SIG-M5 (cell line): ENCODE data around the gene KCNMB4.

Source experiments
- DNase-seq: peaks from one replicate; lab custom pipeline; 2025; lab: John Stamatoyannopoulos, UW

Gene KCNMB4

DNA sequence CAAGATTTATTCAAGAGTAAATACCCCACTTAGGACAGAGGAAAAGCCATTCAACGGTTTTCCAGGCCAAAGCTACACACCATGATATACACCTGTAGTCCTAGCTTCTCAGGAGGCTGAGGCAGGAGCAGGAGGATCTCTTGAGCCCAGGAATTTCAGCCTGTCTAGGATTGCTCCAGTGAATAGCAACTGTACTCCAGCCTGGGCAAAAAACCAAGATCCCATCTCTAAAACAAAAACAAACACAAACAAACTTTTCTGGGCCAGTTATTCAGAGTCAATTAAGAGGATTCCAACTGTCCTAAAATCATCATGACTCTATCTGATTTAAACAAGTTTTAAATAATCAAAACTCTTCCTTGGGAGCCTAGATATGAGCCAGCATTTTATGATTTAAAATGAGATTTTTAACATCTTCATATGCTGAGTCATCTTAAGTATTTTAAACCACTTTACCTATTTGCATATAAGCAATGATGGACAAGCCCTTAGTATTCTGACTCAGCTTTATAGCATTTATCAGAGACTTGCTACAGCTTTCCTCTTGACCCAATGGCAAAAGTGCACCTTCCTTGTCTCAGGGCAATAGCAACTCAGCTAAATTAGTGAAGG, 77.1 kb downstream of the KCNMB4 start:
- no peak for DNase-seq

DNA sequence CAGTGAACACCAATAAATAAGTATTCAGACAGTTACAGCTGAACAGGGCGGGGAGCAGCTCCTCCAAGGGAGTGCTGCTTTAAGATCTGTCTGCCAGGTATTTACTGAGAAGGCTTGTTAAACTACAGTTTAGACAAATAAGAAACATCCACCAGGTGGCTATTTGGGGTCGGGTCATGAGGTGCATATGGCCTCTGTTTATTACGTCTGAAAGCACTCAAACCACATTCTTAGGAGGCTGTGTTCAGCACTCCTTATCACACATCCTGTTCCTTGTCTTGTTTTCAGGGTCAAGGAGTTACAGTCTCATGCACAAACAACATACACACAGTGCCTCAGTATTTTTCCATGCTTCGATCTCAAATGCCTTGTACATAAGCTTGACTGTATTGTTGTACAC, 78.8 kb downstream of the KCNMB4 start:
- DNase-seq = no peak

DNA sequence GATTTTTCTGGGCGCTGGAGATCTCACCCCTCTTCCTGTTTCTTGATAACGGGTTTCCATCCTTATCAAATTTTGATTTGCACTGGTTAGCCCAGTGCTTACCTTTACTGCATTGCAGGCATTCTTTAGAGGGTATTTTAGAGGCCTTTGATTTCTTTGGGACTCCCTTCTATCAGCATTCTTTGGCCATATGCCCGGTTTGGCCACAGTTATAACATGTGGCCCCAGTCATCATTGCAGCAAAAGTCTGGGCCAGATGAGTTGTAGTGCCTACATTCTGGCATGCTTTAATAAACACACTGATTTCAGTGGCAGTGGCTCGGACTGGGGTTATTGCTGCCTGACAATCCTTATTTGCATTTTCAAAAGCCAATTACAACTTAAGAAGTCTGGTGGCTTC, 82.3 kb downstream of the KCNMB4 start:
- DNase-seq = no peak

DNA sequence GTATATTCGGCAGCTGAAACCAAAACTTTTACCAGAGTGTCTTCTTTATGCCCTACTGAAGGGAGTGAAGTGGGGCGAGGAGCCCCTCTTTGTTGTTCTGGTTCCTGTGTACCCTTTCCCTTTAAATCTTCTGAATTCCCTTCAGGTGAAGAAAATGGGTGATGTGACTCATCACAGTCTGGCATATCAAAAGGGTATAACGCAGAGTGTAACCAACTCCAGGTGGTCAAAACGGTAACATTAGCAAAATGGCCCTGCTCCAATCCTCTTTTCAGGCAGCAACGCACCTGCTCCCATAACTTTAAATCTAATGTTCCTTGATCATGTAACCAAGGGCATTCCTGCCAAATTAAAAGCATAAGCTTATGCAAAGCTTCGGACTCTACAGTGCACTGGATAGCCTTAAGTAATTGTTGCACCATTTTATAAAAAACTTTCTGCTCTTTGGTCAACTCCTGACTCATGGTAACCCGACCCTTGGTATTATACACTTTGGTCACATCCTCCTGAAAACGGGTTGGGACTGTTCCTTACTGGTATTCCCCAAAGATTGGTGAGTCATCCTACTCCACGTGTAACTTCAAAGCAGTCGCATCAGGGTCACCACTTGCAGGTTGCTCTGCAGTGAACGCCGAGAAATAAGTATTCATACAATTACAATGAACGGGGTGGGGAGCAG, 83.1 kb downstream of the KCNMB4 start:
- DNase-seq = no peak

DNA sequence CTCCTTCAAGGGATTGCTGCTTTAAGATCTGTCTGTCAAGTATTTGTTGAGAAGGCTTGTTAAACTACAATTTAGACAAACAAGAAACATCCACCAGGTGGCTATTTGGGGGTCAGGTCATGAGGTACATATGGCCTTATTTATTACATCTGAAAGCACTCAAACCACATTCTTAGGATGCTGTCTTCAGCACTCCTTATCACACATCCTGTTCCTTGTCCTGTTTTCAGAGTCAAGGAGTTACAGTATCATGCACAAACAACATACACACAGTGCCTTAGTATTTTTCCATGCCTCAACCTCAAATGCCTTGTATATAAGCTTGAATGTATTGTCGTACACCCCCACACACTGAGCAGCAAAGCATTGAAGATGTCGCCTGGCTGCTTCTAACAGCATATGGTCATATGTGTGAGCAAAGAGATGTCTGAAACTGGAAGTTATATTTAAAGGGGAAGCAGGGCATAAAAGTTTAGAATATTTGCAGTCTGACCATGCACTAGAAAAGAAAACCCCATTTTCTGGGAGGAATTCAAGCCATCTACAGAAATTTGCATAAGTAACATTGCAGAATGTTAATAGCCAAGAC, 83.8 kb downstream of the KCNMB4 start:
- DNase-seq = no peak

DNA sequence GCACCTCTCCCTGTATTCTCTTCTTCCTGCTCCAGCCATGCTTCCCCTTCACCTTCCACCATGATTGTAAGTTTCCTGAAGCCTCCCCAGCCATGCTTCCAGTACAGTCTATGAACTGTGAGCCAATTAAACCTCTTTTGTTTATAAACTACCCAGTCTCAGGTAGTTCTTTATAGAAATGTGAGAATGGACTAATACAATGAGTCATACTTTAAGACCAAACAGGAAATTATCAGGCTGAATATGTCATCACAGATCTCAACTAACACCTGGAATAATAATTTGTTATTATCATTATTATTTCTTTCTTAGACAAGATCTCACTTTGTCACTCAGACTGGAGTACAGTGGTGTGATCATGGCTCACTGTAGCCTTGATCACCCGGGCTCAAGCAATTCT, 85.4 kb downstream of the KCNMB4 start:
- no peak for DNase-seq

DNA sequence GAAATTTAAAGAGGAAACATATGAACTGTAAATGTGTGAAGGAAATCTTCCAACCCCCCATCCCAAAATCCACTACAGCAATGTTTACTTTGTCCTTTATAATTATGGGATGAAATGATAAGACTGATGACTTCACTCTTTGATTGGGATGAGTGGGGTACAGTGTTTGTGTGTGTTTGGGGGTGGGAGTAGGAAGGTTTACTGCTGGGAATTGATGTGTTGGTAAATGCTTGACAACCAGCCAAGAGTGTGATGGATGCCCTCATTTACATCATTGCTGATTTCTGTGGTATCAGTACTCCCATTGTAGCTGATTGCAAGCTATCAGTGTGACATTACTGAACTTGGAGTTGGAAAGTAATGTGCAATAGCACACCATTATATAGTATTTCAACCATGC, 90.9 kb downstream of the KCNMB4 start:
- DNase-seq = no peak

DNA sequence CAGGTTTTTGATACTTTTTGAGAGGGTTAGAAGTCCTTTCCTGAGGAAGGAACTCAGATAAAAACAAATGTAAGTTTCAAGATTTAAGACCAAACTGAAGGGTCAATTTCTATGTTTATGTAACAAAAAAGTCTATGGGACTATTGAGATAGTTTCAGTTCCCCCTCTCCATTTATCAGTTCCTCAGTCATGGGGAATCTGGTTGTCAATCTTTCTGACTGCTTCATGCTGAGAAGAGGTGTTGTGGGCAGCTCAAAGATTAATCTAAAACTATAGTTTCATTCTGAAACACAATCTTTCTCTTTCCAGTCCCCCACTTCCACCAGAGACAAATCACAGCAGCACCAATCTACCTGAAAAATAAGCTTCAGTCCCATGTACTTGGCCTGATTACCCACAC, 93.7 kb downstream of the KCNMB4 start:
- no peak for DNase-seq

DNA sequence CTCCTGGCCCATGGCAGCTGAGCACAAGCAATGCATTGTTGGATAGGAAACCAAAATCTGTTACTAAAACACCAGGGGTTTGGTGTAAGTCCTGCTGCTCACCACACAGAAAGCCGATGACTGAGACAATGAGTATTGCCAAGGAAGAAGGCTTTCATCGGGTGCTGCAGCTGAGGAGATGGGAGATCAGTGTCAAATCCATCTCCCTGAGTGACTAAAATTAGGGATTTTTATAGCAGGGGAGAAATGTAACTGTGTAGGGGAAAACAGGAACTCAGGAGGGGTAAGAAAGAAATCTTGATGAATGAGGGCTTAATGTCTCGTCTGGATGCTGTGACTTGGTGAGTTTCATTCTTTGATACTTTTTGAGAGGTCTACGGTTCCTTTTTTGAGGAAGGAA, 97.9 kb downstream of the KCNMB4 start:
- no peak for DNase-seq

DNA sequence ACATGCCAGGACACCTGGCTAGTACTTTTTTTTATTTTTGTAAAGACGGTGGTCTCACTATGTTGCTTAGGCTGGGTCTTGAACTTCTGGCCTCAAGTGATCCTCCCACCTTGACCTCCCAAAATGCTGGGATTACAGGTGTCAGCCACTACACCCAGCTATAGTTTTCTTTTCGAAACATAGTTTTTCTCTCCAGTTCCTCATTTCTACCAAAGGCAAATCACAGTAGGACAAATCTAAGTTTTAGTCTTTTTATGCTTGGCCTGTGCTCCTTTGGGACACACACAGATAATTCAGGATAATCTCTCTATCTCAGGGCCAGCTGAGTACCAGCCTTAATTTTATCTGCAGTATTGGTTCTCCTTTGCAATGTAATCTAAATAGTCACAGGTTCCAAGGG, 100.7 kb downstream of the KCNMB4 start:
- DNase-seq = no peak

DNA sequence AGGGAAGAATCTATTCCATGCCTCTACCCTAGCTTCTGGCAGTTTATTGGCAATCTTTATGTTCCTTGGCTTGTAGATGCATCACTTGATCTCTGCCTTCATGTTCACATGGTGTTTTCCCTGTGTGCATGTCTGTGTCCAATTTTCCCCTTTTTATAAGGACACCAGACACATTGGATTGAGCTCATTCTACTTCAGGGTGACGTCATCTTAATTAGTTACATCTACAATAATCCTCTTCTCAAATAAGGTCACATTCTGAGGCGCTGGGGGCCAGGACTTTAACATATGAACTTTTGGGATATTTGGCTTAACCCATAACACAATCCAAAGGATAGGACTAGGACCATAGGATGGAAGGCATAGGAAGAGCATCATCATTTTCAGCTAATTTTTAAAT, 101.4 kb downstream of the KCNMB4 start:
- no peak for DNase-seq

DNA sequence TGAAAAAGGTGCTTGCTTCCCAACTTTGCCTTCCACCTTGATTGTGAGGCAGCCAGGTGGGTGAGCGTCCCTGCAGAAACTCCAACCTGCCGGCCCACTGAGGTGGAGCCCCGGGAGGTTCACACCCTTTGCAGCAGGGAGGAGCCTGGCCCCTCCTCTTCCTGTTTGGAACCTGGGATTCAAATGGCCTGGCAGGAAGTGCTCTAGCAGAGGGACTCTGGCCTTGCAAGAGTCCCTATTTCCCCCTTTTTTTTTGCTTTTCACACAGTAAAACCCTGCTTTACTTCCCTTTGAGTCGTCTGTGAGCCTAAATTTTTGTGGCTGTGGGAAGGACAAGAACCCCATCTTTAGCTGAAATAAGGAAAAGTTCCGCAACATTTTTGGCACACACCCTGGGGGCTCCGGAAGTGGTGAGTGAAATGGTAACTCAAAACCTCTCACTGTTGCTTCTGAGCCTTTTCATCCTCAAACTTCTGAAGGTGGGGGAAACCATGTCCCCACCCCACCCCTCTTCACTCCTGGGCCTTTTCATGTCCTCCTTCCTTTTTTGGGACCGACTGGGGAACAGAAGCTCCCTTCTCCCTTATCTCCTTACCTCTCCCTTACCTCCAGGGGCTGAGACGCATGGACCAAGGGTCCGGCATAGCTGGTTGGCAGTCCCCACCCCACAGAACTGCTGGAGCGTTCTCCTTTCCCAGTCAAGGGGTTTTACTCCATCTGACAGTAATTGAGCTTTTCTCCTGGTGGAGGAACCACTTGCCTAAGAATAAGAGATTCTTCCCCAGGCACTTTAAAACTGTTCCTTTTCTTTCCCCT, 102.0 kb downstream of the KCNMB4 start:
- no peak for DNase-seq

DNA sequence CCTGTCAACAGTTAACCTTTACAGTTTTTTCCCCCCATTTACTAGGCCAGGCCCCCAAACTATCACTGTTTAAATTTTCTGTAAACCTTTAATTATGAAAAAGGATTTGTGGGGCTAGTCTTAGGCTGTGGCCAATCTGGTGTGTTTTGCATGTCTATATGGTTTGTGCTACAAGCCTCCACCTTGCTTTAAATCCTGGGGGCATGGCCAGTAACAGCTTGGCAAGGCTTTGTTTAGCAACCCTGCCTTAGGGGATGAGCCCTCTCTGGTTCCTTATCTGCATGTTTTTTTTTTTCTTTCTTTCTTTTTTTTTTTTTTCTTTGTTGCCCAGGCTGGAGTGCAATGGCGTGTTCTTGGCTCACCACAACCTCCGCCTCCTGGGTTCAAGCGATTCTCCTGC, 102.7 kb downstream of the KCNMB4 start:
- DNase-seq = no peak

DNA sequence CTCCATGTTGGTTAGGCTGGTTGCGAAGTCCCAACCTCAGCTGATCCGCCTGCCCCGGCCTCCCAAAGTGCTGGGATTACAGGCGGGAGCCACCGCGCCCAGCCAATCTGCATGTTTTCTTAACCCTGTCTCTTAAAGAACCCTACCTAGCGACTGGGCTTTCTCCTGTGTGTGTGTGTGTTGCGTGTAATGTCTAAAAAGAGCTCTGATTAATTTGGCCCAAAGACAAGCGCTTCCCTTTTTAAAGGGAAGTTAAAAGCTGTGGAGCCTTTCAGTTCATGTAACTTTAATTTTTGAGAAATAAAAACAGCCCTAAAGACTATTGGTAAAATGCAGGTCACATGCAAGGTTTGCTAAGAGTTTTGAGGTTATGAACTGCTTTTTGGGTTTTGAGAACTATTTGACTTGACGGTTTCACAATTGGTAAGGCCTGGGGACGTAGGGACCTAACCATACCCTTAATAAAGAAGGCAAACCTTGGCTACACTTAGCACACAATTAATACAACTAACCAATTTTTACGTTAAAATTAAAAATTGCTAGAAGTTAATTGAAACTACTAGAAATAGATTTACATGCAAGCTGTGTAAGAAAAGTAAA, 103.2 kb downstream of the KCNMB4 start:
- DNase-seq = no peak

DNA sequence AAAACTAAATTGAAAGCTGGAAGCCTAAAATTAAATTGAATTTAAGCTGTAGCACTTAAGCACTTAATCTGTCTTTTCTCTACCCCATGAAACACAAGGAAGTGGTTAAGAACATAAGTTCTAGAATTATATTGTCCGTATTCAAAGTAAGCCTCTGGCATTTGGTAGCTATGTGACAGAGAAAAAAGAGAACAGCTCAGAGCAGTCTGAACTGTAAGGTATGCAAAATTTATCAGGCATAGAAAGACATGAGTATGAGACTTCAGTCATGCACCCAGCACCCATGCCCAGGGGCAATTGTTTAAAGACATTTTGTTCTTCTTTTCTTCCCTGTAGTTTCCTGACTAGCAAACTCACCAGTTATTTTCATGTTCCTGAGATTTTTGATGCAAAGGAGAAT, 116.7 kb downstream of the KCNMB4 start:
- DNase-seq = no peak
